Tongue (tissue), 2 donors: ENCODE results near the gene LRRK1. TPM values are rescaled to one million over a fixed set of nuclear protein-coding genes. Genes with fewer than 3 reads are reported as not detected.
A peak's percentile ranks its signal among the peaks of the same experiment; 100 is the strongest.

Source experiments
- DNase-seq: peaks from one replicate; pipeline ENCODE4 v3.0.0-alpha.2; 2015
- total RNA-seq: library from RNA; depleted of rRNA; stranded (reverse); fragments of >200 nt; gene quantifications from one replicate; pipeline ENCODE4 v1.2.3, GENCODE V29; 2014

Gene LRRK1
- total RNA-seq, 1 donor from 2014 or later: 14.2 TPM

DNA sequence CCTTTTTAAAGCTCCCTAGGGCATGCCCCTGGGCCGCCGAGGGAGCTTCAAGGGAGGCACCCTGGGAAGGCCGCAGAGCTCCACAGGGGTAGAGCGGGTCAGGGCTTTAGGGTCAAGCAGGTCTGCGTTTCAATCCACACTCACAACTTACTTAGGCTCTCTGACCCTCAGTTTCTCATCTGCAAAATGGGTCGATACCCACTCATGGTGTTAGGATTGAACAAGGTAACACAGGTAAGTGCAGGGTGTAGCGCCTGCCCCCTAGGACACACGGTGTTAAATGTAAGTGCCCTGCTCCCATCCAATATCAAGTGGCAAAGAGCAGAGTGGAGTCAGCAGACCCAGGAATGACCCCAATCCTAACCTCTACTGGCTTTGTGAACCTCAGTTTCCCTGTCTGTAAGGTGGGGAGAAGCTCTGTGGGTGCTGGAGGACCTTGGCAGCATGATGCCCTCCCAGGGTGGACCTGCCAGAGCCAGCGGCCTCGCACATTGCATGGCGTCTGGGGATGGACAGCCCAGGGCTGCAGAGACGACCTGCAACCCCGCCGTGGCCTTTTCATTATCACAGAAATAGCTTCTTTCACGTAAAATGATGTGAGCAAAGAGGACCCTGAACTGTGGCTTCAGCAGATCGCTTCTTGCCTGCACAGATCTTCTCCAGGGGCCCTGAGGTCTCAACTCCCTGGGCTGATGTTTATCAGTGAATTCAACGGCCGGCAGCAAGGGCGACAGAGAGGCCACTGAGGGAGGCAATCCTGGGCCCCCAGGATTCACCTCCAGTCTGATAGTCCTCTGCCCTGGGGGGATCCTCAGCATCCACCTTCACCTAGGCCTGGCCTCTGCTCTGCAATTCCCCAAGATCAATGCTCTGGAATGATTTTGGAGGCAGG, 194.2 kb downstream of the LRRK1 start:
- no peak for DNase-seq

DNA sequence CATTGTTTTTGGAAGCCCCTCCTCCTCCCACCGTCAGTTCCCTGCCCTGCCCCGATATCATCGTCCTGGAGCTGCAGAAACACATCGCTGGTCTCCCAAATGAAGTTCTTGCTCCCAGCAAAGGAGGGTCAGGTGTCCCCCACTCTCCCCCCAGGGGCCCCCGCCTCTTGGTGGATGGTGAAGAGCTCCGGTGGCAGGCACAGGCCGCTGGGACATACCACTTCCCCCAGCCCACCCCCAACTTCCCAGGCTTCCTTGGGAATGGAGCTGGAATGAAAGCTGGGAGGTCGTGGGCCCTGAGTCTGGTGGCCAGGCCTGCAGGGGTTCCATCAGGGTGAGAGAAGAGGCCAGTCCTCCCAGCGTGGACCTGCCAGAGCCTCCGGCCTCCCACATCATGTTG, 195.0 kb downstream of the LRRK1 start:
- DNase-seq: no peak

DNA sequence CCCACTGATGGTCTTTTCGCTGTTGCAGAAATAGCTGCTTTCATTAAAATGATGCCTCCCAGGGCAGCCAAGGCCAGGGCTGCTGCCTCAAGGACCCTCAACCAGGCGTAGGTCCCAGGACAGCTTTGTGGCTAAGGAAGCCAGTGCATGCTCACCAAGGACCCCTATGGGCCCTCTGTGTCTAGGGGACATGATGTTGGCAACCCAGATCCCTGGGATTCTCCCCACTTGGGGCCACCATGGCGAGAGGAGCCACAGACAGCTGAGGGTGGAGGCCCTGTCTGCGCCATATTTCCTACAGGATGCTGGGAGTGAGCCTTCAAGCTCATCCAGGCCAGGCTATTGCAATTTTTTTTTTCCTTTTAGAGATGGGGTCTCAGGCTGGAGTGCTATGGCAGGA, 195.5 kb downstream of the LRRK1 start:
- DNase-seq: no peak

DNA sequence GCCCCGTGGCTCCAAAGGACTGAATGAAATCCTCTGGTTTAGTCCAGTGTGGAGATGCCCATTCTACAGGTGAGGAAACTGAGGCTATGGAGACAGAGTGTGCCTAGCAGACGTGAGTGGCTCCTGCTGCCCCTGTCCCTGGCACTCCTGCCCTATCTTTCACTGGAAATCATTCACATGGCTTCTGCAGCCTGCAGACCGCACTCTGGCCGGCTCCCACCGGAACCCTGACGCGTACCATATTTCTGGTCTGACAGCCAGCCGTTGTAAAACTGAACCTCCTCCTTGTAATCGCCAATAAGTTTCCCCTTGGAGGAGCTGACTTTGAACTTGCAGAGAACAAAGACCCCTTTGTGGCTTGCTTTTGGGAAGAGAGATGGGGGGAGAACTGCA, 196.2 kb downstream of the LRRK1 start:
- DNase-seq: peak; percentile 84

DNA sequence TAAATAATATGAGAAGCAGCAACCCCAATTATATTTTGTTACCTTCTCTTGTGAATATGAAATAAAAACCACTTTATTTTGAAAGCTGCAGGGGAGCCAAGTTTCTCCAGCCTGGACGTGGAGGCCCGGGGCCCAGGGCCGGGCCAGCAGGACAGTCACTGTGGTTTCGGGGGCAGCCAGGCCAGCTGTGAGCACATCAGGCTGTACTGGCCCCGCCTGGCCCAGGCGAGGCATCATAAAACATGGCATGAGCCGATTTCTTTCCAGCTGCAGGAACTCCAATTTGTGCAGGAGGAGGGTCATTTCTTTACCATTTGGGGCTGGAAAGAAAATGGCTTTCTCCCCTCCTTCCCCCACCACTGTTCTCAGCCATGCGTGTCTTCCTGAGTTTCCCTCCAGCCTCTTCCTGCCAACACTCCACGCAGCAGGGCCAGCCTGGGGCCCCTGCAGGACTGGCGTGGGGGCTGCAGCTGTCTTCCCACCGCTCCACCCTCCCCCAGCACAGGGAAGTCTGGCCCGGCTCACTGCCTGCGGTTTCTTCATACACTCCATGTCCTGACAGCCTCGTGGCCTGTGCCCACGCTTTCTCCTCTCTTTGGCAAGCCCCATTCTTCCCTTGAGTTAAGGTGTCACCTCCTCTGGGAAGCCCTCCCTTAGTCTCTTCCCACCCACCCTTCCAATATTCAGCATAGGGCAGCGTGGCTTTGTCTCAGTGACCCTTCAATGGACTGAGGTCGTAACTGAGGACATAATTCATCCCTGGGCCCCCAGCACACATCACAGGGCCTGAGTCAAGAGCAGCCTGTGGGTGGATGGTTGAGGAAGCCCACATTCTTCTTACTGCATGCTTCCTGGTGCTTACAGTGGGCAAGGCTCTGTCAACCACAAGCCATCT, 196.9 kb downstream of the LRRK1 start:
- DNase-seq: peak; percentile 91

DNA sequence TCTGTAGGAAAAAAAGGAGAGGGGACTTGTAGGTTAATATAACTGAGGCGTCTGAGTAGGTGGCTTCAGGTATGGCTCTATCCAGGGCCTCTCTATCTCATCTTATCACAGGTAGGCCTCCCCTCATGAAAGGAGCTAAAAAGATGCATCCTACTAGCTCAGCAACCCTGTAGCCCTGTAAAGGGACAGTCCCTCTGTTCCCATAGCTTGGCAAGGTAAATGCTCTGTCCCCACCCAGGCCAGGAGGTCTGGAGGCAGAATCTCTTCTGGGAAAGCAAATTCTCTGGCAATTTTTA, 197.5 kb downstream of the LRRK1 start:
- DNase-seq: no peak

DNA sequence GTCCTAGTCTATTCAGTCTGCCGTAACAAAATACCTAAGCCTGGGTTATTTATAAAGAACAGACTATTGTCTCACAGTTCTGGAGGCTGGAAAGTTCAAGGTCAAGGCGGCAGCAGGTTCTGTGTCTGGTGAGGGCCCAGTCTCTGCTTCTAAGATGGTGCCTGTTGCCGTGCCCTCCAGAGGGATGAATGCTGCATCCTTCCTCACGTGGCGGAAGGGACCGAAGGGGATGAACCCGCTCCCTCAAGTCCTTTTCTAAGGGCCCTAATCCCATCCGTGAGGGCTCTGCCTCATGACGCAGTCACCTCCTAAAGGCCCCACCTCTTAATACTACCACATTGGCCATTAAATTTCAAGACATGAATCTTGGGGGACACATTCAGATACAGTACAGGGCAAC, 199.0 kb downstream of the LRRK1 start:
- no peak for DNase-seq

DNA sequence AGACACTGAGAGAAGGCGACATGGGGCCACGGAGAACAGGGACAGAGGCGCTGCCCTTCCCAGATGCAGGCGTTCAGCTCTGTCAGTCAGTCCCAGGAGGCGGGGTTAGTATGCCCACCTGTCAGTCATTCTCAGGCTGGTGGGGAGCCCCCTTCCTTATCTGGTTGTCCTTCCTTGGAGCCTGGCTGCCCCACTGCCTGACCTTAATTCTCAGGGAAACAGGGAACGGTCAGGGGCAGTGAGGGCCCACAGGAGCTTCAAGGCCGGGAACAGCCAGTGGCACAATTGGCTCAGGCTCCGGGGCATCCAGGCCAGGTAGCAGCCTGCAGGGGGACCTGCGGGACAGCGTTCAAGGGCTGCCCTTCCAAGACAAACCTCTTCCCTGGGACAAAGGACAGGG, 199.5 kb downstream of the LRRK1 start:
- no peak for DNase-seq

DNA sequence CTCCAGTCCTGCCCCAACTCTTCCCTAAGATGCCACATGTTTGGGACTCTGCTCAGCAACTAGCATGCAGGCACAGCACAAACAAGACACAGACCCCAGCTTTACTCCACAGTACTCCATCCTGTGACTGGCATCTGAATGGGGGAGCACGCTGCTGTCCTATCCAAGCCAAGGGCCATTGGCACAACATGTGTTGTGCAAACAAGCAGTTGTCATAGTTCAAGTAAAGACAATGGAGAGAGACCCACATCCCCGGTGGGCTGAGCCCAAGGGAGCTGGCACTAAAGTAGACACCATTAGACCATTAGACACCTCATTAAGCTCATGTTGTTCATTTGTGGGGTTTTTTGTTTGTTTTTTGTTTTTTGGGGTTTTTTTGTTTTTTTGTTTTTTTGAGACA, 200.0 kb downstream of the LRRK1 start:
- DNase-seq: no peak

Other genes with a start within 250 kb of the LRRK1 start
- gene ALDH1A3, start 39.5 kb upstream of the LRRK1 start, total RNA-seq: 59.0 TPM